NOMO-1 treated with dmso at 0.1 percent for 144 hours (cell line): Measurements from ENCODE around the gene DNHD1.
A peak's percentile ranks its signal among the peaks of the same experiment; 100 is the strongest.

Source experiments
- DNase-seq: peaks from one replicate; lab custom pipeline; 2025; ENCODE audit not compliant: unreplicated experiment; lab: John Stamatoyannopoulos, UW

DNHD1 gene

DNA sequence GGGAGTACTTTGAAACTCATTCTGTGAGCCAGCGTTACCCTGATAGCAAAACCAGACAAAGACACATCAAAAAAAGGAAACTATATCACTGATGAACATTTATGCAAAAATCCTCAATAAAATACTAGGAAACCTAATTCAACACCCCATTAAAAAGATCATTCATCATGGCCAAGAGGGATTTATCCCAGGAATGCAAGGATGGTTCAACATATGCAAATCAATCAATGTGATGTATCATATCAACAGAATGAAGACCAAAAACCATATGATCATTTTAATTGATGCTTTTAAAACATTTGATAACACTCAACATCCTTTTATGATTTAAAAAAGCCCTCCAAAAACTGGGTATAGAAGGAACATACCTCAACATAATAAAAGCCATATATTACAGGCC is 86.5 kb downstream of the DNHD1 start:
- no peak for DNase-seq

DNA sequence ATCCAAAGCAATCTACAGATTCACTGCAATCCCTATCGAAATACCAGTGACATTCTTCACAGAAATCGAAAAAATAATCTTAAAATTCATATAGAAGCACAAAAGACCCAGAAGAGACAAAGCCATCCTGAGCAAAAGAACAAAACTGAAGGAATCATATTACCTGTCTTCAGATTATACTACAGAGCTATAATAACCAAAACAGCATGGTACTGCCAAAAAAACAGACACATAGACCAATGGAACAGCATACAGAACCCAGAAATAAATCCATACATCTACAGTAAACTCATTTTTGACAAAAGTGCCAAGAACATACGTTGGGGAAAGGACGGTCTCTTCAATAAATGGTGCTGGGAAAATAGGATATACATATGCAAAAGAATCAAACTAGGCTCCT is 87.4 kb downstream of the DNHD1 start:
- DNase-seq, result no peak

DNA sequence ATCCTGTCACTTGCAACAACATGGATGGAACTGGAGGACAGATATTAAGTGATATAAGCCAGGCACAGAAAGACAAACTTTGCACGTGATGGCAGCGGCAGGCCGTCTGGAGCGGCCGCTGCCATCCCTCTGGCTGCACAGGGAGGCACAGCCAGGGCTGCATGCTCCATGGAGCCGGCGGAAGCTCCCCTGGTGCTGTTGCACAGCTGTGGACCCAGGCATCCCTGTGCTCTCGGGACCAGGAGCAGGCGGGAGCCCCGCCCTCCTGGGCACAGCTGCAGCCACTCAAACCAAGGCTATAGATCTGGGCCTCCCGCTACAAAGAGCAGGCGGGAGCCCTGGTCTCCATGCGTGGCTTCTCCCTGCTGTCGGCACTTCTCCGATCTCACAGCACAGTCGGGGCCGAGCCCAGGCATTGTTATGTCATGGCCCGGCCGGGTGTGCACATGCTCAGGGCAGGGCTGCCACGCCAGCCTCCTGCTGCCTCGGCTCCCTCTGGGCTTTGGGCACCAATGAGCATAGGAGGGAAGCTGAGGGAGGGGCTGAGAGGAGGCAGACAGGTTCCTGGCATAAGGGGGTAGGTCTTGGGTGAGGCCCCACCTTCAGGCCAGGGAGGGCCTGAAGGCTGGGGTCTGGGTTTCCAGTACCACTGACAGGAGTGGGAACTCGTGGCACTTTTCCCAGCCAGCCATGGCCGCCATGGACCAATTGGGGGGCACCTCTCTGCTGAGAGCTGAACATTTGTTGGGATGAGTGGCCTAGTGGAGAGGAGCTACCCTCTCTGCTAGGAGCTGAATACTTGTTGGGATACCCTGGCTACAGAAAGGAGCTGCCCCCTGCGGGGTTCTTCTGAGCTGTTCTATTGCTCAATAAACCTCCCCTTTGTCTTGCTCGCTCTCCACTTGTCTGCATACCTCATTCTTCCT is 89.6 kb downstream of the DNHD1 start:
- no peak for DNase-seq

DNA sequence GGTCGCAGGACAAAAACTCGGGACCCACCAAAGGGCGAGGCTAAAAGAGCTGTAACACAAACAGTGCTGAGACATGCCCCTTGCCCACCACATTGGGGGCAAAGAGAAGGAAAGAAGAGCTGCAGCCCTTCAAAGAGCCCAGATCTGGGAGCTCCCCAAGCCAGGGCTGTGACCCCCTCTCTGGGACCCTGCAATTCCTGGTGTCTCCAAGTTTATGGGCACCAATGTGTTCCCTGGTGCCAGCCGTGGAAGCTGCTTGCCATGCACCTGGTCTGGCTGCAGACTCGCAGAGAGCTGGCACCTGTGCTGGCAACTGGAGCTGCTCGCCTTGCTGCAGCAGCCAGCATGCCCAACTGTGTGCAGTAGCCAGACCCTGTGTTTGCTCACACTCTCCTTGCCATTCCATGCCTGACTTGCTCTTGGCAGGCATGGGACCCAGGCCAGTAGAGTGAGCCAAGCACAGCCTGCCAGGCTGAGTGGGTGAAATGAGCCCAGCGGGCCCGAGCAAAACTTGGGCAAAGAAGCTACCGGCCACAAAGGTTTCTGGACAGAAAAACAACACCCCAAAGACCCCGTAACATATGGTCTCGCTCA is 90.4 kb downstream of the DNHD1 start:
- no peak for DNase-seq

DNA sequence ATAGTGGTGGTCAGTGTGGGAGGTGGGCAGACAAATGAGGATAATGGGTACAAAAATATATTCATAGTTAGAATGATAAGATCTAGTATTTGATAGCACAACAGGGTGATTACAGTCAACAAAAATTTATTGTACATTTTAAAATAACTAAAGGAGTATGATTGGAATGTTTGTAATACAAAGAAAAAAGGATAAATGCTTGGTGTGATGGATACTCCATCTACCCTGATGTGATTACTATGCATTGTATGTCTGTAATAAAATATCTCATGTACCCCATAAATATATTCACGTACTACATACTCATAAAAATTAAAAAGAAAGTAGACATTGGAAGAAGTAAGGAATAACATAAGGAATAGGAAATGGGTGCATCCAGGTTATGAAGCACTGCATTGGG is 90.9 kb downstream of the DNHD1 start:
- DNase-seq, result no peak

DNA sequence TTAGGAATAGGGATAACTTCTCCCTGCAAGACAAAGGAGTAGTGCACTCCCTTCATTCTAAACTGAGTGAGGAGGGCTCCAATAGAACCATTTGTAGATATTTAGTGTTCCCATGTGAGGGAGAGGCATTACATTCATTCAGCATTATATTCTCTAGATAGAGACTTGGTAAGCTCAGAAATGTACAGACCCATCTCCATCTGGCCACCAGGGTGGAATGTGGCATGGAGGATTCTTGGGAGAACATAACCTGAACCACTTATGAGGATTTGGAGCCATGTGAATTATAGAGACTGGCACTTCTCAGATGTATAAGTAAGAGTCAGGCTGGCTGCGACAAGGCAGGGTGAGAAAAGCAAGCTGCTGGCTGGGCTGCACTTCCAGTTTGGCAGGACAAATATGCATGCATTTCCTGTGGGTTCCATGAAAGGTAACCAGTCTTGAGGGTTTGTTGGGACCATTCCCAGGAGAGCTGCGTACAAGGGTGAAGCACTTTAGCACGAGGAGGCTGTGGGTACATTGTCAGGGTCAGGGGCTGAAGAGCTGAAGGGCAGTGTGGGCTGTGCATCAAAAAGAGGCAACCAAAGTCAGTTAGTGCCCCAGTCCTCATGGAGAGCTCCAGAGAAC is 97.2 kb downstream of the DNHD1 start:
- no peak for DNase-seq

DNA sequence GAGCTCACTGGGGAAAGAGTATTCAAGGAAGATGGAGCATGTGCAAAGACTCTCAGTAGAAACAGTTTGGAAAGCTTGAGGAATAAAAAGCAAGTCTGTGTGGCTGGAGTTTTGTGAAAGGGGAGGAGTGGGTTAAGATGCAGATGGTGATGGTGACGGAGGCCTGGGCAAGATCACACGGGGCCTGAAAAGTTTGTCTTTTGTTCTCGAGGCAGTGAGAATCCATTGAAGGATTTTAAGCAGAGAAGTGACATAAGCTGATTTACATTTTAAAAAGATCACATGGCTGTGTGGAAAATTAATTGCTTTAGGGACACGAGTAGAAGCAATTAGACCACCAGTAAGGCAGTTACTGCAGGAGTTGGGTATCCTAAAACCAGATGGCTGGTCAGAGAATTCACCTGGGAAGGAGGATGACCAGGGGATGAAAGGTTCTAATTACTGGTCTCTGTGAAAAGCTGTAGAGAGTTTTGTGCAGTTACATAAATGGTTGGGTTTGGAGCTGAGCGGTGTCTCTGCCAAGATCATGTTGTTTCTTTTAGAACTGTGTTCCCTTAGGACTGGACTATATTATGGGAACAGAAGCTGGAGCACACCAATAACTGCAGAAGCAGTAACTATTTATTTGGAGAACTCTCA is 99.3 kb downstream of the DNHD1 start:
- DNase-seq, result no peak

DNA sequence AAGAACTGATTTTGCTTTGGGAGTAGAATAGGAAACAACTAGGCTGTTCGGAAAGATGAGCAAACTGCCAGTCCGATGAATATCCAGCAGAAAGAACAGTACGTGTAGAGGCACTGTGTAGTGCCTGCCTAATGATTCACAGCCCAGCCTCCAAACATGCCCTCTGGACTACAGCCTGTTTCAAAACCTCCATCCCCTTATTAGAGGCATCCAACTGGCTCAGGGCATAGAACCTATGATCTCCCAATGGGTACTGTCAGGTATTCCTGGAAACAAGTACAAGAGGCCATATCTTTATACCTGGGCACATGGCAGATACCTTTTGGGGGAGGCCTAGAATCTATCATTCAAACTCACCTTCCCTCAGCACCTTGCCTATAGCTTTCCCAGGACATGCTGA is 101.5 kb downstream of the DNHD1 start:
- no peak for DNase-seq

DNA sequence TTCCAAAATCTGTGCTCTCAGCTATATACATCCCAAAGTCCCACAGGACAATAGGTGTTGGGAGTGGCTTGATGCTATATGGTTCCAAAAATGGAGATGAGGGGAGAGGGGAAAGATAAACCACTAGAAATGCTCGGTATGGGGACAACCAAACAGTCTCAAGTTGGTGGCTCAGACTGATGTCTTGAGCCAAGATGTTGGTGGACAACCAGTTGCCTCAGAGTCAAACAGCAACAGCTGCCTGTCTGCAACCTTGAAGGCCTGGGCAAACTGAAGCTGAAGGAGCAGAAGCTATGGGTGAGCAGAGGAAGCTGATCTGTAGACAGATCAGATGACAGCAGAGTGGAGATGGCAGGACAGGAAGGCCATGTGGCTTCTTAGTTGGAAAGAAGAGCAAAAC is 102.4 kb downstream of the DNHD1 start:
- DNase-seq, result no peak

DNA sequence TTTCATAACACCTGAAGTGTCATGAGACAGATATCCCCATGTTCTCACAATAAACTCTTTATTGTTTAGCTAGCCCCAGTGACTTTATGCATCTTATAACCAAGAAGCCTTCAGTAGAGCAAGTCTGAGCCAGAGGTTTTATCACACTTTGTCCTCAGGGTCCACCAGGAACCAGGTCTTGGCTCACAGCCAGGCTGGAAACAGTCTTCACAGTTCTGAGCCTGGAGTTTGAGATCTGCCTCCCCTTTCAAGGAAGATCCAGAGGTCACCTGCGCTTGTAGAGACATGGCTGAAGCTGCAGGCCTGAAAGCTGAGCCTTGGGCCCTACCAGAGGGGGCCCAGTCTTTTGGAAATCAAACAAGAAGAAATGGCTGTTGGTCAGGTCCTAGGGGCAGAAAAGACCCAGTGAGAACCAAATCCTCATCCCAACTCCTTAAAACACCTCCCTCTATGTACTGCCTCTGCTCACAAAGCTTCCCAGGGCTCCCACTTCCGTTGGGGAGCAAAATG is 102.9 kb downstream of the DNHD1 start:
- no peak for DNase-seq

DNA sequence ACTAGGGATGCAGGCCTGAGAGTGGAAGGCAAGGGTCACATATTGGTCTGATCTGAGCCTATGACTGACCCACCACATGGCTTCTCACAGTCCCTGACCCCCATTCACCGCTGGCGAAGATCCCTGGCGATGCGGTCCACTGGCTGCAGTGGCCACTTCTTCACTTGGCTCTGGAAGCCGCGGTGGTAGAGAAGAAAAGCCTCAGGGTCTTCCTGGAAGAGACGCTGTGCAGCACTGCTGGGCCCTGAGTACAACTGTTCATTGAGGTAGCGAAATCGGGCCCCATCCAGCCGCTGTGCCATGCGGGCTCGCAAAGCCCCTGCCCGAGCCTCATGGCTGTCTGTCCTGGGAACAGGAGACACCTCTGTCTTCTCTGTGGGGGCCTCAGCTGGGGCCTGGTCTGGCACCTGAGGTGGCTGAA is 104.0 kb downstream of the DNHD1 start:
- no peak for DNase-seq

DNA sequence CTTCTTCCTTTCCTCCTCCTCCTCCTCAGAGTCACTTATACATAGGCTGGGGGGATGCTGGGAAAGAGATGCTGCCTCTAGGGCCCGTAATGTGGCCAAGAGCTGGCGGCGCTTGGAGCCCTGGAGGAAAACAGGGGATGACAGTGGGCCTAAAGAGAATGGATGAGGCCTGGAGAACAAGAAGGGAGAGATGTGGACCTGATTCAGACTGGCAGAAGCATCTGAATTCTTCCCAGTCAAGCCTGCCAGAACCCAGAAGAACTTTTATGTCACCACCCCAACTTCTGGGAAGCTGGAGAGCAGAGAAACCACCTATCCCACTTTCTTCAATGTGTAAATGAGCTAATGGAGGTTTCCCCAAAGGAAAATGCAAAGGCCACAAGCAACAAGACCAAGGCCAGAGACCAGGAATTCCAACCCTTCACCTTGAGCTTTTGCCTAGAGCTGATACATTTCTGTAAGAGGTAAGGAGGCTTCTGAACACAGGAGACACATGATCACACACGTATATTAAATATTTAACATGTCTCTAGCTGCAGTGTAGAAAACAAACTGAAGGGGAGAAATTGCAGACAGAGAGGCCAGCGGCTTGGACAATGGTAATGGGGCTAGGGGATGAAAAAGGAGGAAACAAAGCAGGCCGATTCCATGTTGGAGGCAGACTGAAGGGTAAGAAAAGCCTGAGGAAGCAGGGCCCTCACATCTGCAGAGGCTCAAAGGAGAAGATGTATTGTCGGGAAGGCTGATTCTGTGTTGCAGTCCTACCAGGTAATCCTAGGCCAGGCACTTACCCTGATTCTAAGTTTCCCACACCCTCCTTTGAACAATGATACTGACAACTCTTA is 105.2 kb downstream of the DNHD1 start:
- no peak for DNase-seq

DNA sequence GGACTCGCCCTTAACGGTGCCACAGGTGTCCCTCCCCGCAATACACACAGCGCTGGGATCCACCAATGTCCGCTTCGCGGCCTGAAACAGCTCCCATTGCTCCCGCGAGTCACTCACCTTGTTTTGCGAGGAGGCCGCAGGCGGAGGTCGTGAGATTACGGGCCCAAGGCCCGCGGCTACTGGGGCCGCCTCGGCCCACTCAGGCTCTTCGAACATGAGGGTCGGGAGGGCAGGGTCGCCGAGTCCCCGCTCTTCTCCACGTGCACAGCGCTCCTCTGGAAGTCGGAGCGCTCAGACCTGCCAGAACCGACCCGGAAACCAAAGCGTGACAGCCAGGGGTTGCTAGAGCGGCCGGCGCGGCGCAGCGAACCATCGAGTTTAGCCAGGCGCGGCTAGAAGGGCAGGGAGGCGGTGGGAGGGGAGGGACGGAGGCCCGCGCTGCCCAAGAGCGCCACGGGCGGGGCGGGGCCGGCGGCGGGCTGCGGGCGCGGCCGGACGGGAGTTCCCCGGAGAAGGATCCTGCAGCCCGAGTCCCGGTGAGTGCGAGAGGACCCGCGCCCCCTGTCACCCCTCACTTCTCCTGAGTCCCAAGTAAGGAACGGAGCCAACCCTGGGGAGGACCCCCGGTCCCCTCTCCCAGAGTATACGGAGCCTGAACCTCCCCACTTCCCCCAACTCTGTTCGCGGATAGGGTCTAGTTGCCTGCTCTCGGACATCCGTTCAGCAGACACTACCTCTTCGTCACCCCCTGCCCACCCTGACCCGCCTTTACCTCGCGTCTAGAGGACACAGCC is 106.4 kb downstream of the DNHD1 start, which contains the start of the genes ILK and RRP8:
Gene ILK (plus strand): TSS at position 488 of the 794 bp plus-strand sequence. CDS start 498 bp downstream, outside the sequence.
Gene RRP8 (minus strand): TSS at position 330 of the 794 bp plus-strand sequence. CDS start 114 bp downstream, at position 216.
- DNase-seq, result peak; percentile 84

DNA sequence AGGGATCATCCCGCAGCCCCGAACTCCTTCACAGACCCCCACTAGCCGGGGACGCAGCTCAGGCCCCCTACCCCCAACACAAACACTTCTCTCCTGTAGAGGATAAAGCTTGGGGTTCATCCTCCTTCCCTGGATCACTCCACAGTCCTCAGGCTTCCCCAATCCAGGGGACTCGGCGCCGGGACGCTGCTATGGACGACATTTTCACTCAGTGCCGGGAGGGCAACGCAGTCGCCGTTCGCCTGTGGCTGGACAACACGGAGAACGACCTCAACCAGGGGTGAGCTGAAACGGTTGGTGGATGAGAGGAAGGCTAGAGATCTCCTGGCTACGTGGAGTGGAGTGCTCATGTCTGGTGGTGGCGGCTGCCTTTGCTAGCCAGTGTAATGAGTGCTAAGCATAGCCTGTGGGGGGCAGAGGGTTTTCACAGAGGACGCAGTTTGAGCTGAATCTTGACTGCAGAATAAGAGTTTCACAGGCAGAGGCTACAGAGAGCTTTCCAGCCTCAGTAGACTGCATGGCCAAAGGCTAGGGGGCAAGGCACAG is 107.1 kb downstream of the DNHD1 start:
- DNase-seq, result peak; percentile 21

DNA sequence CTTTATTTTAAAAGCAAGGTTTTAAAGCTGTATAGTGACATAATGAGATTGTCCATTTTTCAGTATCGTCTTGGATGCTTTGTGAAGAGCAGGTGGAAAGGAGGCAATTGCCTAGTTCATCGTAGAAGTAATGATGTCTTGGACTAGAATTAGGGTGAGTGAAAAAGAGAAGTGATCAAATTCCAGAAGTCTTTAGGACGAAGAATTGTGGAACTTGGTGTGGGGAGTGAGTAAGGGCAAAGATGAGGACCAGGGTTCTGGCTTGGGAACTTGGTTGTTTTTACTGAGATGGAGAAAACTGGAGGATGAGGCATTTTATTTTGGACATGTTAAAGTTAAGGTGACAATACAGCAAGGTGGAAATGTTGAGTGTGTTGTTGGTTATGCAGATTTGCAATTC is 107.7 kb downstream of the DNHD1 start:
- DNase-seq, result no peak

DNA sequence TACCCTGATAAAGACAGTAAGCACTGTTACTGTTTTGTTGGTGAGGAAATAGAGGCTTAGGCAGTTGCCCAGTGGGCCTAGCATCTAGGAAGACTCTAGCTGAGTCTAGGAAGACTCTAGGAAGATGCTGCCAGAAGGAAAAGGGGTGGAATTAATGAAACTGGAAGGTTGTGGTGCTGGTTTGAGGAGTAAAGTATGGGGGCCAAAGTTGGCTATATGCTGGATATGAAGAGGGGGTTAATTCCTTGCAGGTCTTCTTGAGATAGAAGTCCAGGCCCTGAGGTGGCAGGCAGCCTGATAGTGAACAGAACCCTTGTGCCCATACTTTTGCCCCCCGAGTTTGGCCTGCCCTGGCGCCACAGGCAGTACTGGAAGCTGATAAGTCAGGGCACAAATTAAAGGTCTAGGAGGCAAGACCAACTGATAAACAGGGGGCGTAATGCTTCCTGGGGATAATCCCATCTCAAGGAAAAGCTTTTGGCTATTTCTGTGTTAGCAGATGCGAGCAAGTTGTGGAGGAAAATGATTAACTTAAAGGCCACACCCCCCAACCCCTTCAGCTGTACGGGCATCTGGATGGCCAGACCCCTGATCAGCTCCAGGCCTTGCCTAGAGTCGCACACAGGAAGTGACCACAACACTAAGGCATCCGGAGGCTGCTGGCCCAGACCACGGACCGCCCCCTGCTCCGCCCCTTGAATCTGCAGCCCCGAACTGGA is 109.5 kb downstream of the DNHD1 start:
- peak; percentile 56 for DNase-seq

DNA sequence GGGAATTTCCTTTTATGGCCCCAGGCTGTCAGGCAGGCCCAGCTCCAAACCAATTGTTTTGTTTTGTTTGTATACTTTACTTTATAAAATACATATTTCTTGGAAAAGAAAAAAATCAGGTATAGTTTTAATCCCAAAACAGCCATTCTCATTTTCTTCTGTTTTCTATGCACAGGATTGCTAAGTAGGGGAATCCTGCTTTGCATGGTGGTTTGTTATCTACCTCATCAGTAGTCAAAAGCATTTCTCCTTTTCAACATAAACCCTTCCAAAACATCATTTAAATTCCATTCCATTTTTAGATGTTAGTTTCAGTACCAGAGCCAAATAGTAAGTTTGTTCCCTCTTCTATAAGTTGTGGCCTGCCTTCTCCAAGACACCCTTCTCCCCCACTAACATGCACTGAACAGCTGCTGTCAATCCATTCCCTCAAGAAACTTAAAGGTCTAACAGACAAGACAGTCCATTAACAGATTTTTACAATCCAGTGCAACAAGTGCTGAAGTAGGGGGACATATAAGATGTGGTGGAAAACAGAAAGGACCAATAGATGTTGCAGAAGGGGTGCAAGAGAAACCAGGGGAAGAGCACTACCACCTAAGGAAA is 110.2 kb downstream of the DNHD1 start:
- DNase-seq, result no peak

DNA sequence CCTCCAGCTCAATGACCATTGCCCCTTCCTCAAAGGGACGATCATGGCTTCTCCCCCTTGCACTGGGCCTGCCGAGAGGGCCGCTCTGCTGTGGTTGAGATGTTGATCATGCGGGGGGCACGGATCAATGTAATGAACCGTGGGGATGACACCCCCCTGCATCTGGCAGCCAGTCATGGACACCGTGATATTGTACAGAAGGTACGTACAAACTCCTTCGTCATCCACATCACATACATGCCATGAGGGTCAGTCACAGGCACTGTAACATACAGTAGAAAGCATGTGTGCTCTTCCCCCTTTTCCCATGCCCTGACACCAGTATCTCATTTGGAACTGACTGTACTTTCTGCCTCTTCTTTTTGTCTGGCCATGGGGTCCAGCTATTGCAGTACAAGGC is 110.9 kb downstream of the DNHD1 start:
- DNase-seq, result no peak
